RWPE2 (cell line): Measurements from ENCODE around the gene SHKBP1.

Experiments used
- ATAC-seq: fragments of 200-7000 bp; cut with Tn5 transposase; 3 replicates; pipeline ENCODE4 v1.9.1; 2021; ENCODE audit warnings: low read depth
- DNase-seq: peaks from one replicate; pipeline ENCODE4 v3.0.0-alpha.2; 2020; ENCODE audit warnings: low spot score
- H3K27ac ChIP-seq: fragments of 450-650 bp; 2 replicates; pipeline ENCODE4 v1.5.1; 2017; ENCODE audit warnings: mild to moderate bottlenecking; ENCODE audit not compliant: poor library complexity, severe bottlenecking
- H3K27me3 ChIP-seq: fragments of 250-450 bp; sonication (Bioruptor Pico); 2 replicates; pipeline ENCODE4 v1.5.1; 2021; ENCODE audit warnings: mild to moderate bottlenecking, moderate library complexity; ENCODE audit not compliant: insufficient read depth, poor library complexity, severe bottlenecking
- H3K36me3 ChIP-seq: fragments of 250-450 bp; sonication (Bioruptor Pico); 2 replicates; pipeline ENCODE4 v1.5.1; 2020; ENCODE audit warnings: low read depth, mild to moderate bottlenecking, moderate library complexity
- H3K4me1 ChIP-seq: fragments of 250-450 bp; sonication (Bioruptor Pico); 2 replicates; pipeline ENCODE4 v1.5.1; 2021; ENCODE audit warnings: mild to moderate bottlenecking, moderate library complexity; ENCODE audit not compliant: insufficient read depth, poor library complexity, severe bottlenecking
- H3K4me3 ChIP-seq: fragments of 250-450 bp; sonication (Bioruptor Pico); 2 replicates; pipeline ENCODE4 v1.5.1; 2021; ENCODE audit warnings: mild to moderate bottlenecking, moderate library complexity; ENCODE audit not compliant: severe bottlenecking
- H3K9me3 ChIP-seq: fragments of 250-450 bp; sonication (Bioruptor Pico); 2 replicates; pipeline ENCODE4 v1.5.1; 2021; ENCODE audit warnings: mild to moderate bottlenecking, moderate library complexity; ENCODE audit not compliant: severe bottlenecking
- TF ChIP-seq, protein P1 (sequence below): fragments of 450-650 bp; IDR thresholded peaks from one replicate; pipeline ENCODE4 v1.5.1; 2017; ENCODE audit warnings: mild to moderate bottlenecking, moderate library complexity; ENCODE audit not compliant: poor library complexity, severe bottlenecking

SHKBP1 gene

GRCh38 chr19:40550951-40551350 is 25.7 kb upstream of the SHKBP1 start:
- H3K4me1 ChIP-seq, result no peaks in the 10 kb centered on the region
- peaks cover 27% of the 10 kb centered on the region for H3K27me3 ChIP-seq
- no peaks in the 10 kb centered on the region for H3K9me3 ChIP-seq
- TF ChIP-seq, protein P1, sequence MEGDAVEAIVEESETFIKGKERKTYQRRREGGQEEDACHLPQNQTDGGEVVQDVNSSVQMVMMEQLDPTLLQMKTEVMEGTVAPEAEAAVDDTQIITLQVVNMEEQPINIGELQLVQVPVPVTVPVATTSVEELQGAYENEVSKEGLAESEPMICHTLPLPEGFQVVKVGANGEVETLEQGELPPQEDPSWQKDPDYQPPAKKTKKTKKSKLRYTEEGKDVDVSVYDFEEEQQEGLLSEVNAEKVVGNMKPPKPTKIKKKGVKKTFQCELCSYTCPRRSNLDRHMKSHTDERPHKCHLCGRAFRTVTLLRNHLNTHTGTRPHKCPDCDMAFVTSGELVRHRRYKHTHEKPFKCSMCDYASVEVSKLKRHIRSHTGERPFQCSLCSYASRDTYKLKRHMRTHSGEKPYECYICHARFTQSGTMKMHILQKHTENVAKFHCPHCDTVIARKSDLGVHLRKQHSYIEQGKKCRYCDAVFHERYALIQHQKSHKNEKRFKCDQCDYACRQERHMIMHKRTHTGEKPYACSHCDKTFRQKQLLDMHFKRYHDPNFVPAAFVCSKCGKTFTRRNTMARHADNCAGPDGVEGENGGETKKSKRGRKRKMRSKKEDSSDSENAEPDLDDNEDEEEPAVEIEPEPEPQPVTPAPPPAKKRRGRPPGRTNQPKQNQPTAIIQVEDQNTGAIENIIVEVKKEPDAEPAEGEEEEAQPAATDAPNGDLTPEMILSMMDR, result no peak
- no peaks in the 10 kb centered on the region for H3K36me3 ChIP-seq
- H3K4me3 ChIP-seq, result no peak overlapping the region
- H3K27ac ChIP-seq, result no peak overlapping the region
- no peak for ATAC-seq
- no peak for DNase-seq

DNA sequence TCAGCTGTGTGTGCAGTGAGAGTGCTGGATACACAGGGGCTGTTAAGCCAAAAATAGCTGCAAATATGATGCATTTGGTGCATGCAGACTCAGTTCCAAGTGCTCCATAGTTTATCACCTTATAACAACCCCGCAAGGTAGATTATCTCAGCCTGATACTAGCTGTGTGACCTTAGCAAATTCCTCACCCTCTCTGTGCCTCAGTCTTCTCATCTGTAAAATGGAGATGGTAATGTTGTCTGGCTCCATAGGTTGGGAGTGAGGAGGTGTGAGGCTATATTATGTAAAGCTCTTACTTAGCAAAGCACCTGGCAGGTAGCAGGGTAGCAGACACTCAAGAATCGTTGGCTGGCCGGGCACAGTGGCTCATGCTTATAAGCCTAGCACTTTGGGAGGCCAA is 23.8 kb upstream of the SHKBP1 start:
- Histone ChIP-seq H3K4me1 (no peaks in the 10 kb centered on the region), H3K9me3 (no peaks in the 10 kb centered on the region), H3K27me3 (peaks cover 27% of the 10 kb centered on the region), H3K27ac (no peak overlapping the region), H3K36me3 (no peaks in the 10 kb centered on the region), H3K4me3 (no peak overlapping the region)
- TF ChIP-seq, protein P1, result no peak
- DNase-seq, result no peak
- no peak for ATAC-seq

GRCh38 chr19:40553885-40554857 is 22.5 kb upstream of the SHKBP1 start:
- no peak for DNase-seq
- ATAC-seq, result no peak; the same call in 2 of the 3 replicates
- H3K4me3 ChIP-seq, result no peak overlapping the region
- H3K36me3 ChIP-seq, result no peaks in the 10 kb centered on the region
- no peak overlapping the region for H3K27ac ChIP-seq
- H3K9me3 ChIP-seq, result no peaks in the 10 kb centered on the region
- peaks cover 27% of the 10 kb centered on the region for H3K27me3 ChIP-seq
- no peaks in the 10 kb centered on the region for H3K4me1 ChIP-seq
- TF ChIP-seq, protein P1, result no peak

DNA sequence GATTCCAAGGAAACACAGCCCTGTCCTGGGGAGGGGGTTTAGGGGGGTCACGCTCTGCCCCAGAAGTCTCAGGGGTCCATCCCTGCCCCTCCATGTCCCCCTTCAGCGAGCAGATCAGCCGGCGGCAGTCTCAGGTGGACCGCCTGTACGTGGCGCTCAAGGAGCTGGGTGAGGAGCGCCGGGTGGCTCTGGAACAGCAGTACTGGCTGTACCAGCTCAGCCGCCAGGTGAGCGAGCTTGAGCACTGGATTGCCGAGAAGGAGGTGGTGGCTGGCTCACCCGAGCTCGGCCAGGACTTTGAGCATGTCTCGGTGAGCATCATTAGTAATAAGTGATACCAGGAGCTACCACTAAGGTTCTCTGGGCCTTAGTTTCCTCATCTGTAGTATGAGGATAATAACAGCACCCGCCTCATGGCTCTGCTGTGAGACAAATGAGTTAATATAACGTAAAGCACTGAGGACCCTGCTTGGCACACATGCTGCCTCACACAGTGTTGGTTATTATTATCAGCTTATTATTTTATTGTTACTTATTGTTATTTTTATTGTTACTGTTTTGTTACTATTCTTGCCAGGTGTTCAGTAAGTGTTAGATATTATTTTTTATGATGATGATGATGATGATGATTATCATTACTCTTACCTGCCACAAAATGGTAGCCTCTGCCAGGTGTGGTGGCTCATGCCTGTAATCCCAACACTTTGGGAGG is 20.5 kb upstream of the SHKBP1 start:
- TF ChIP-seq, protein P1, result no peak
- H3K4me1 ChIP-seq, result no peaks in the 10 kb centered on the region
- ATAC-seq (peak; percentile 23; the same call in 1 of the 3 replicates), DNase-seq (no peak)
- H3K27ac ChIP-seq, result no peak overlapping the region
- H3K36me3 ChIP-seq, result no peaks in the 10 kb centered on the region
- peaks cover 30% of the 10 kb centered on the region for H3K27me3 ChIP-seq
- H3K9me3 ChIP-seq, result no peaks in the 10 kb centered on the region
- no peak overlapping the region for H3K4me3 ChIP-seq
